Measurements from ENCODE around the gene AGMAT. TPM values are rescaled to one million over a fixed set of nuclear protein-coding genes. Genes with fewer than 3 reads are reported as not detected.
"Not testable (repeated sequence)": the region's sequence is repeated elsewhere in the genome, so short reads cannot be mapped to it uniquely, and the experiment has no call there.

The AGMAT gene
- total RNA-seq, 1 experiment from 2014 or later, result 1.2 TPM

- DNase-seq (ENCODE audit: low read depth), result no peak
Measured at GRCh38 chr1:15610167-15610566, 25.3 kb upstream of the AGMAT start.

GRCh38 chr1:15609631-15610030 is 24.8 kb upstream of the AGMAT start:
- no peak for DNase-seq (ENCODE audit: low read depth)

GRCh38 chr1:15605398-15606383 is 20.8 kb upstream of the AGMAT start:
- DNase-seq (ENCODE audit: low read depth), result no peak

- DNase-seq (ENCODE audit: low read depth), result not testable (repeated sequence)
Measured at GRCh38 chr1:15604400-15604799, 19.5 kb upstream of the AGMAT start.

GRCh38 chr1:15603966-15604282 is 19.1 kb upstream of the AGMAT start:
- not testable (repeated sequence) for DNase-seq (ENCODE audit: low read depth)

- peak; percentile 97 for DNase-seq (ENCODE audit: low read depth)
Measured at GRCh38 chr1:15603050-15603965, 18.5 kb upstream of the AGMAT start.

- no peak for DNase-seq (ENCODE audit: low read depth)
Measured at GRCh38 chr1:15598436-15598835, 13.6 kb upstream of the AGMAT start.

GRCh38 chr1:15595809-15596617 is 11.2 kb upstream of the AGMAT start:
- DNase-seq (ENCODE audit: low read depth), result no peak

- no peak for DNase-seq (ENCODE audit: low read depth)
Measured at GRCh38 chr1:15592285-15592684, 7.4 kb upstream of the AGMAT start.

GRCh38 chr1:15583016-15583706 is 1.7 kb downstream of the AGMAT start:
- DNase-seq (ENCODE audit: low read depth), result no peak

- no peak for DNase-seq (ENCODE audit: low read depth)
Measured at GRCh38 chr1:15579683-15580047, 5.2 kb downstream of the AGMAT start.

GRCh38 chr1:15578921-15579682 is 5.7 kb downstream of the AGMAT start:
- no peak for DNase-seq (ENCODE audit: low read depth)

- DNase-seq (ENCODE audit: low read depth), result no peak
Measured at GRCh38 chr1:15577691-15578090, 7.2 kb downstream of the AGMAT start.

GRCh38 chr1:15575549-15576150 is 9.2 kb downstream of the AGMAT start:
- no peak for DNase-seq (ENCODE audit: low read depth)

GRCh38 chr1:15574741-15575140 is 10.1 kb downstream of the AGMAT start:
- no peak for DNase-seq (ENCODE audit: low read depth)

- no peak for DNase-seq (ENCODE audit: low read depth)
Measured at GRCh38 chr1:15573477-15573876, 11.4 kb downstream of the AGMAT start.

GRCh38 chr1:15571266-15571665 is 13.6 kb downstream of the AGMAT start:
- DNase-seq (ENCODE audit: low read depth), result no peak

GRCh38 chr1:15570861-15571260 is 14.0 kb downstream of the AGMAT start:
- DNase-seq (ENCODE audit: low read depth), result no peak

GRCh38 chr1:15568387-15569073 is 16.3 kb downstream of the AGMAT start:
- DNase-seq (ENCODE audit: low read depth), result no peak

Measured in RPMI7951 (cell line).